Dedifferentiated amniotic fluid mesenchymal stem cell (primary cell): ENCODE results near the gene STARD13.
A peak's percentile ranks its signal among the peaks of the same experiment; 100 is the strongest.

ENCODE experiments used
- DNase-seq: peaks from one replicate; pipeline ENCODE4 v3.0.0-alpha.2; 2016; ENCODE audit errors: extremely low spot score

Gene STARD13

GRCh38 chr13:33087091-33087490 lies 198.5 kb downstream of the STARD13 start:
- no peak for DNase-seq

GRCh38 chr13:33083054-33083453 lies 202.5 kb downstream of the STARD13 start:
- no peak for DNase-seq

- no peak for DNase-seq
Observed at GRCh38 chr13:33081666-33082065, 203.9 kb downstream of the STARD13 start.

- DNase-seq: no peak
Observed at GRCh38 chr13:33080972-33081590, 204.5 kb downstream of the STARD13 start.

GRCh38 chr13:33079960-33080359 lies 205.6 kb downstream of the STARD13 start:
- no peak for DNase-seq

GRCh38 chr13:33078263-33078662 lies 207.3 kb downstream of the STARD13 start:
- no peak for DNase-seq

GRCh38 chr13:33076001-33076992 lies 209.3 kb downstream of the STARD13 start:
- no peak for DNase-seq

GRCh38 chr13:33073338-33073737 lies 212.2 kb downstream of the STARD13 start:
- DNase-seq: no peak

- DNase-seq: no peak
Observed at GRCh38 chr13:33072759-33073158, 212.8 kb downstream of the STARD13 start.

GRCh38 chr13:33072282-33072681 lies 213.3 kb downstream of the STARD13 start:
- DNase-seq: no peak

- DNase-seq: no peak
Observed at GRCh38 chr13:33070713-33071112, 214.8 kb downstream of the STARD13 start.

- DNase-seq: no peak
Observed at GRCh38 chr13:33069365-33069764, 216.2 kb downstream of the STARD13 start.

- no peak for DNase-seq
Observed at GRCh38 chr13:33066329-33066728, 219.2 kb downstream of the STARD13 start.

- DNase-seq: no peak
Observed at GRCh38 chr13:33060815-33061214, 224.7 kb downstream of the STARD13 start.

- DNase-seq: no peak
Observed at GRCh38 chr13:33058776-33059327, 226.7 kb downstream of the STARD13 start.

GRCh38 chr13:33057019-33057780 lies 228.4 kb downstream of the STARD13 start:
- DNase-seq: peak; percentile 37

GRCh38 chr13:33053397-33054066 lies 232.0 kb downstream of the STARD13 start:
- DNase-seq: no peak
